Cardiac septum (tissue), 1 donor: ENCODE results near the gene LPIN1. TPM values are rescaled to one million over a fixed set of nuclear protein-coding genes. Genes with fewer than 3 reads are reported as not detected.
"Not testable (repeated sequence)": the region's sequence is repeated elsewhere in the genome, so short reads cannot be mapped to it uniquely, and the experiment has no call there.

Source experiments
- DNase-seq: peaks from one replicate; pipeline ENCODE4 v3.0.0-alpha.2; 2020; ENCODE audit warnings: low spot score
- intact Hi-C: fragments of 100-400 bp; cut with DNase I; formaldehyde crosslinking; loops from one replicate; pipeline ENCODE4 v1.14.0; 2022
- total RNA-seq: library from RNA; stranded (reverse); fragmentation: NEBNext Ultra II Directional; extraction: Animal tissue kit (Norgen Biotek cat#: 25700); gene quantifications from one replicate; pipeline ENCODE4 v1.2.1, GENCODE V29; 2021
- donor health status: DM: no; HTN: no; CAD: no.

Gene LPIN1
- total RNA-seq, 1 donor from 2014 or later: 27.8 TPM

- no peak for DNase-seq
- intact Hi-C loops: no loop called here
These were observed 32.6 kb upstream of the LPIN1 start for GRCh38 chr2:11713815-11714214.

DNA sequence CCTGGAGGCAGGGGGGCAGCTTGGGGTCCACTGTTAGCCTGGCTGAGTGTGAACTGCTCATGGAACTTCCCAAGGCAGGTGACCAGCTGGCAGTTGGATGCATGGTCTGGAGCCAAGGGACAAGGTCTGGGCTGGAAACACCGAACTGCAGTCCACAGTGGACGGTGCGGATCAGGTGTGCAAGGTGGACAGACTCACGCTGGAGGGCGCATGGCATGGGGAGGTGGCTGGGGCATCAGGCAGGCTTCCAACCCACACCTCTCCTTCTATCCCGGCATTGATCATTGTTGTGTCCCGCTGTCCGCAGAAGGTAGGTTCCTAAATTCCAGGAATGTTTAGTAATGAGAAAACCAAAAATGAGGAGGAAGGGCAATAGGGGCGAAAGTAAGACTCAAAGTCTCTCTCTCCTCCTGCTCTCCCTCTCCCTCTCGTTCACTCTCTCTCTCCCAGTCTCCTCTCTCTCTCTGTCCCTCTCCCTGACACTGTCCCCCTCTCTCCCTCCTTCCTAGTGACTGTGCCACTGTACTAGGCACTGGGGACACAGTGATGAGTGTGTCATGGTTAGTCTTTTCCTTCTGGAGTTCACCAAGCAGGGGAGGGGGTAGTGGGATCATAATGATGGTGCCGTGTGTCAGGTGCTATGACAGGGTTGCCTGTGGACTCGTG is 30.3 kb upstream of the LPIN1 start:
- no peak for DNase-seq
- intact Hi-C loops: no loop called here

GRCh38 chr2:11716689-11717321 is 29.6 kb upstream of the LPIN1 start:
- intact Hi-C loops: no loop called here
- DNase-seq: no peak

DNA sequence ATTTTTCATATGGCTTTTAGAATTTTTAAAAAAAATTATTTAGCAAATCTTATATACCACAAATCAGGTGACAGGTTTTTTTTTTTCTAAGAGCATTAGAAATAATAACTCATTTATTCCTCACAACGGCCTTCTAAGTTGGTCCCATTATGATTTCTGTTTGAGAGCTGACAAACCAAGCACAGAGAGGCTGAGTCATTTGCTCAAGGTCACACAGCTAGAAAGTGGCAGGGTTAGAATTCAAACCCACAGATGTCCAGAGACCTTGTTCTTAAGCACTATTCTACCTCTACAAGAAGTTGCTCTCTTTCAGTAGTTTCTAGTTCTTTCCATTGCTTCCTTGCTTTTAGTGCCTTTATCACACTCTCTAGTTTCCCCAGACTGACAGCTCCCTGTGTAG is 28.8 kb upstream of the LPIN1 start:
- intact Hi-C loops: no loop called here
- DNase-seq: no peak

GRCh38 chr2:11718606-11719005 is 27.8 kb upstream of the LPIN1 start:
- no peak for DNase-seq
- intact Hi-C loops: no loop called here

- intact Hi-C loops: no loop called here
These were observed 27.0 kb upstream of the LPIN1 start for GRCh38 chr2:11719230-11719977.

GRCh38 chr2:11720752-11721151 is 25.7 kb upstream of the LPIN1 start:
- peak; percentile 39 for DNase-seq
- intact Hi-C loops: no loop called here

More at GRCh38 chr2:11719230-11719977, 27.0 kb upstream of the LPIN1 start:
- no peak for DNase-seq

- intact Hi-C loops: no loop called here
- DNase-seq: no peak
These were observed 24.0 kb upstream of the LPIN1 start for GRCh38 chr2:11722292-11723060.

DNA sequence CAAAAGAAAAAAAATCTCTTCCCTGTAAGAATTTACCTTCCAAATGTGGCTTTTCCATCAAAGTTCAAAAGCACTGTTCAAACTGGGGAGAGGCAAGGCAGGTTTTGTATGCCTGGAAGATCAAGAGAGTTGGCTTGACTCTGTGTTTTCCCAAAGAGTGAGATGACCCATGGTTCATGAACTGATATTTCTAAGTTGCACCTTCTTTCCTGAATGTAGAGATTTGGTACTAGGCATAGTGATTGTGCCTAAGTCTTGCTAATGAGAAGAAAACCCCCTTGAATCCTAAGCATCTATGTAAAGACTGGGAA is 23.4 kb upstream of the LPIN1 start:
- intact Hi-C loops: no loop called here
- no peak for DNase-seq

GRCh38 chr2:11724151-11724550 is 22.3 kb upstream of the LPIN1 start:
- peak; percentile 73 for DNase-seq
- intact Hi-C loops: no loop called here

GRCh38 chr2:11726384-11726783 is 20.0 kb upstream of the LPIN1 start:
- no peak for DNase-seq
- intact Hi-C loops: no loop called here

- DNase-seq: no peak
- intact Hi-C loops: no loop called here
These were observed 16.8 kb upstream of the LPIN1 start for GRCh38 chr2:11729362-11730212.

DNA sequence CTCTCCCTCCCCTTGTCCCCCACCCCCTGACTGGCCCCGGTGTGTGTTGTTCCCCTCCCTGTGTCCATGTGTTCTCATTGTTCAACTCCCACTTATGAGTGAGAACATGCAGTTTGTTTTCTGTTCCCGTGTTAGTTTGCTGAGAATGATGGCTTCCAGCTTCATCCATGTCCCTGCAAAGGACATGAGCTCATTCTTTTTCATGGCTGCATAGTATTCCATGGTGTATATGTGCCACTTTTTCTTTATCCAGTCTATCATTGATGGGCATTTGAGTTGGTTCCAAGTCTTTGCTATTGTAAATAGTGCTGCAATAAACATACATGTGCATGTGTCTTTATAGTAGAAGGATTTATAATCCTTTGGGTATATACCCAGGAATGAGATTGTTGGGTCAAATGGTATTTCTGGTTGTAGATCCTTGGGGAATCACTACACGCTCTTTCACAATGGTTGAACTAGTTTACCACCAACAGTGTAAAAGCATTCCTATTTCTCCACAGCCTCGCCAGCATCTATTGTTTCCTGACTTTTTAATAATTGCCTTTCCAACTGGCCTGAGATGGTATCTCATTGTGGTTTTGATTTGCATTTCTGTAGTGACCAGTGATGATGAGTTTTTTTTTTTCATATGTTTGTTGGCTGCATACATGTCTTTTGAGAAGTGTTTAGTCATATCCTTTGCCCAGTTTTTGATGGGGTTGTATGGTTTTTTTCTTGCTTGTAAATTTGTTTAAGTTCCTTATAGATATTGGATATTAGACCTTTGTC is 15.0 kb upstream of the LPIN1 start:
- DNase-seq, intact Hi-C loops: not testable (repeated sequence)

- DNase-seq: no peak
- intact Hi-C loops: no loop called here
These were observed 13.8 kb upstream of the LPIN1 start for GRCh38 chr2:11732587-11732986.

DNA sequence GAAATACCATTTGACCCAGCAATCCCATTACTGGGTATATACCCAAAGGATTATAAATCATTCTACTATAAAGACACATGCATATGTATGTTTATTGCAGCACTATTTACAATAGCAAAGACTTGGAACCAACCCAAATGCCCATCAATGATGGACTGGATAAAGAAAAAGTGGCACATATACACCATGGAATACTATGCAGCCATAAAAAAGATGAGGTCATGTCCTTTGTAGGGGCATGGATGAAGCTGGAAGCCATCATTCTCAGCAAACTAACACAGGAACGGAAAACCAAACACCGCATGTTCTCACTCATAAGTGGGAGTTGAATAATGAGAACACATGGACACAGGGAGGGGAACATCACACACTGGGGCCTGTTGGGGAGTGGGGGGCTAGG is 8.6 kb upstream of the LPIN1 start:
- not testable (repeated sequence) for DNase-seq
- intact Hi-C loops: loop anchor here (2.0 kb wide), 1 partner anchor 41 kb away; no protein-coding TSS in a partner anchor

DNA sequence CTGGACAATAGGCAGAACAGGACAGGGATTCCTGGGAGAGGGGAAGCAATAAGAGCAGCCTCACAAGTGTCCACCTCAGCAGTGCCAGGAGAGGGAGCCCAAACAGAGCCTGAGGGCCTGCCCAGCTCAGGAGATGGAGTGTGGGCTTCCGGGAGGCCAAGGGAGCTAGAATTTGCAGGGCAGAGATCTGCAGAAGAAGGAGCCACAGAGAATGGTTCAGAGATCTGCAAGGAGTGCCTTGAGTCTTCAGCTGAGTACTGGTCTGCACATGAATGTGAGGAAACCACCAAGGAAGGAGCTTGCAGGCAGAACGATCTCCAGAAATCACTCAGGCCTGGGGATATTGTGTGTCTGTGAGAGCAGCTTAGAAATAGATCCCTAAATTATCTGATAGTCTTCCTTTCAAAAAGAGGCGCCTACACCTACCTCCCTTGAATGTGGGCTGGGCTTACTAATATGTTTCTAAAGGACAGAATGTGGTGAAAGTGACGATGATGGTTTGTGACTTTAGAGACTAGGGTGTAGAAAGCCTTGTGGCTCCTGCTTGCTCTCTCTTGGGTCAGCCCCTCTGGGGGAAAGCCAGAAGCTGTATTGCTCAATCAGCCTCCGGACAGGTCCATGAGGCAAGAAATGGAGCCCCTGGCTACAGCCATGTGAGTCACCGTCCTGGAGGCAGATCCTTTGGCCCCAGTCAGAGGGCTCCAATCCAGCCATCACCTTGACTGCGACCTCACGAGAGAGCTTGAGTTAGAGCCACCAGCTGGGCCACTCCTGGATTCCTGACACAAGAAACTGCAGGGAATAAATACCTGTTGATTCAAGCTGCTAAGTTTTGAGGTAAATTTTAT is 7.6 kb upstream of the LPIN1 start:
- intact Hi-C loops: loop anchor here (2.0 kb wide), 1 partner anchor 40 kb away; no protein-coding TSS in a partner anchor
- no peak for DNase-seq

DNA sequence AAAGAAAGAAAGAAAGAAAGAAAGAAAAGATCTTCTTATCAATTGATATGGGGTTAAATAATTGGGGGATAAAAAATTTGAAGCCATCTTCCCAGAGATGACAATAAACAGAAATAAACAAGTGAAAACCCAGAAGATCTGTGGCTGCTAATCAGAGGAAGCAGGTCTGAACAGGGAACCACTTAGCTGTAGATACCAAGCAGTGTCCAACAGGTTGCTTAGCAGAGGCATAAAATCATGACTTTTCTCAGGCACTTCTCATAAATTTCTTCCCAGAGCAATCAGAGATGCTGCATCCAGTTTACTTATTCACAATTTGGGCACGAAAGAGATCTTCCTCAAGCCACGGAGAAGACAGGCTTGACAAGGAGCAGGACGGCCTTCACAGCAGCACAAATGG is 5.7 kb upstream of the LPIN1 start:
- intact Hi-C loops: no loop called here
- no peak for DNase-seq

- no peak for DNase-seq
- intact Hi-C loops: no loop called here
These were observed 4.1 kb upstream of the LPIN1 start for GRCh38 chr2:11742317-11742701.
